Measurements from ENCODE around the gene PDE4D. TPM values are rescaled to one million over a fixed set of nuclear protein-coding genes. Genes with fewer than 3 reads are reported as not detected.
A peak's percentile ranks its signal among the peaks of the same experiment; 100 is the strongest.

PDE4D gene
- total RNA-seq, 1 donor from 2014 or later, result 7.3 TPM

GRCh38 chr5:59193616-59194319 is 699.8 kb downstream of the PDE4D start:
- ATAC-seq, result peak; percentile 99

- no peak for ATAC-seq
These were observed 702.8 kb downstream of the PDE4D start for GRCh38 chr5:59190746-59191145.

DNA sequence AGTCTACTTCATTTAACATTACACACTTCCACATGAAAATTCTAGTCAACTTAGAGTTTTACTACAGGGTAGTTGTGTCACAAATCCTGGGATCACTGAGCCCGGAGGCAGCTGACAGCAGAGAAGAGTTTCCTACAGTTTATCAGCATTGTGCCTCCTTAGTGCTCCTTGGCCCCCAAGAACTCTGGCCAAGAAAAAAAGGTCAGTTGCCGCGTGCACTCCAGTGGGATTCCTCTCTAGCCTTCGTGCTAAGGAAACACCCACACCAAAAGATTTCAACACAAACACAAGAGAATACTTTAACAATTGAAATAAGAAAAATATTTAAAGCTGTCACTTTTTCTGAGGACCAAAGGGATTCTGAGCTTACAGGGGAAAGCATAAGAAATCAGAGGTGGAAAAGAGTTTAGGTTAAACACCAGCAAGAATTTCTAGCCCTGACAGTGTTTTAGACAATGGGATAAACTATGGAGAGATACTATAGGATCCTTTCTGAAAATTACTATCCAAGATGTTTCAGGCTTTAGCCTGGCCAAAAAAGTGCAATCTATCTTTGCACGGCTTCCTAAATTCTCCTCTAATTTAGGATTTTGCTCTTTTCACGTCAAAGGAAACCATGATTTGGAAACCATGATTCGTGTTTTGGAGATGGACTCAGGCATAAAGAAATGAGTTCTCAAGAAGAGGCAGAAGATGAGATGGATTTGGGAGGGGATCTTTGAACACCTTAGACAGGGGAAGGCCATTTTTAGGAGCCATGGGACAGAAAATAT is 703.9 kb downstream of the PDE4D start:
- no peak for ATAC-seq

DNA sequence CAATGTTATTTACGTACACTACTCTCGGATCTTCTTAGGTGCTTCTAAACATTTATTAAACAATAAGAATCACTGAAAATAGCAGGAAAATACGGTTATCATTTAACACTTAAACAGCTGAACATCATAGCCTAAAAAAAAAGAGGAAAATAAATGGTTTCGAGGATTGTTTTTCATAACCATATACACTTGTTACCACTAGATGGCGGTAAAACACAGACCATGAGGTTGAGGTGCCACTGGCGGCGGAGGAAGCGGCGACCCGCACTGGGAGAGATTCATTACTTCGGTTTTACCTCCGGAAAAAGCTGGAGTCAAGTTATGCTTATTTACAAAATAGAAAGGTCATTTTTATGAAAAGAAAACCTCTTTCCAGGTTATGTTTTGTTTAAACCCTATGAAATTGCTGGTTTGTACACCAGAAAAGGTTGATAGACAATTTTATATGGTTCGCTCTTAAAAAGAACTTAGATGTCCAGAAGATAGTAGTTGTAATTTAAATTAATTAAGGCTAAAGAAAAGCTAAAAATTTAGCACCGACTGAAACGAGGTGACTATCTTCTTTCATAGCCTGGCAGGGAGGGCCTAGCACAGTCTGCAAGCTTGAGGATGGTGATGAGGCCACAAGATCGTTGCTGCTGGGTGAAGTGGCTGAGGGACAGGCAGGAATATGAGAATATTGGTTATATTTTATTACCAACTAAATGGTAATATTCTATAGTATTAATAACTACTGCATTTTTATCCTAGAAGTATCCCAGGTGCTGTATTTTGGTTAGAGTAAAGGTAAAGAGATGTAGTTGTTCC is 704.9 kb downstream of the PDE4D start:
- peak; percentile 77 for ATAC-seq

GRCh38 chr5:59187857-59188256 is 705.7 kb downstream of the PDE4D start:
- ATAC-seq, result no peak

GRCh38 chr5:59186623-59187022 is 706.9 kb downstream of the PDE4D start:
- ATAC-seq, result no peak

DNA sequence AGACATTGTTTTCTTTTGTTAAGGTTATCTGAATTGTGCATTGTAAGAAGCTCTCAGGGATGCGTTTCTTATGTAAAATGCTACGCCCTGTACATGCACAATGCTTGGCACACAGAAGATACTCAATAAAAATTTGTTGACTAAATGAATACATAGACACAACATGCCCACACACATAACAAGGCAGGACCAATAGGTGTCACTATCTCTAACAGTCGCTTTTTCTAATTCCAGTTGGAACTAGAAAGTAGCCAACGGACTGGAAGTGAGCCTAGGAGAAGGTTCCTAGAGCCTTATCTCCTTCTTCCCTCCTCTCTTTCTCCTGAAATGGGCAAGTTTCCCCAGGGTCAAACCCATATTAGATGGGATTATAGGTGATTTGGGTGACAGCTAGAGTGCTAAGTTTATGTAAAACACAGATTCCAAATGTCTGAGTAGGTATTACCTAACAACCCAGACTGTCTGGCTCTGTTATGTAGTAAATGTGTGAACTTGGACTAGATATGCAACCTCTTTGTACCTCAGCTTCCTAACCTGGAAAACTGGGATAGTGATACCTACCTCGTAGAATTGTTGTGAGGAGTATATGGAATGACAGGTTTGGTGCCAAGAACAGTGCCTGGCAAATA is 707.7 kb downstream of the PDE4D start:
- ATAC-seq, result no peak

GRCh38 chr5:59184769-59185168 is 708.8 kb downstream of the PDE4D start:
- no peak for ATAC-seq

DNA sequence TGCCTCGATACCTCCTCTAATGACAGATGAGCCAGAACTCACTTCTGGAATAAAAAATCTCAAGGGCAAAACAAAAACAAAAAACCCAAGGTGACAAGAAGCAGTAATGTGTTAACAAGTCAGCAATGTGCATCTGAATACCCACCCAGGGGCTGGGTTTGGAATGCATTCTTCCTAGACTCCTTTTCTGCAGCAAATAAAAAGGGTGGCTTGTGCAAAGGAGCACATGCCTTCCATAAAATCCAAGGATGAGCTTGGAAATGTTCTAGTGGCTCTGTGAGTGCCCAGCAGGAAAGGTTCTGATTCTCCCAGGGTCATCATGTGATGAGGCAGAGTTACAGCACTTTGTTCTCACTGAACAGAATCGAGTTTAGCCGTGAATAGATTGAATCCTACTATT is 710.8 kb downstream of the PDE4D start:
- ATAC-seq, result no peak

GRCh38 chr5:59180515-59180914 is 713.0 kb downstream of the PDE4D start:
- ATAC-seq, result no peak

GRCh38 chr5:59179704-59180103 is 713.8 kb downstream of the PDE4D start:
- no peak for ATAC-seq

- no peak for ATAC-seq
These were observed 715.0 kb downstream of the PDE4D start for GRCh38 chr5:59178482-59178881.

GRCh38 chr5:59178071-59178470 is 715.5 kb downstream of the PDE4D start:
- no peak for ATAC-seq

- no peak for ATAC-seq
These were observed 715.9 kb downstream of the PDE4D start for GRCh38 chr5:59177644-59178043.

- peak; percentile 58 for ATAC-seq
These were observed 719.2 kb downstream of the PDE4D start for GRCh38 chr5:59174248-59174844.

DNA sequence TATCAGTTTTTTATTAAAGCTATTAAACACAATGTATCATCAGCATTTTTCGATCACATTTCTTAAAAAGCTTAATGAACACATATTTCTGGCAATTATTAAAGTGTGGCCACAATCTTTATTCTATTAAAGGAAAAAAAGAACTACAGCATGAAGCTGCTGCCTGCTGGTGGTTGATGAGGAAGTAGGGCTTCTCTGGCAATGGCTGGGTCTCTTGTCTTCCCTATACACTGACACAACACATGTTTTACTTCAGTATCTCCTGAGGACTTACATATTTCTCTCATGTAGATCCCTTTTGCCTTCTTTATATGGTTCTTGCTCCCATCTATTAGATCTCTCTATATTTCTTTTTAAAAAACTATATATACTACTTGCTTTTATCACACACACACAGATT is 719.9 kb downstream of the PDE4D start:
- ATAC-seq, result no peak

DNA sequence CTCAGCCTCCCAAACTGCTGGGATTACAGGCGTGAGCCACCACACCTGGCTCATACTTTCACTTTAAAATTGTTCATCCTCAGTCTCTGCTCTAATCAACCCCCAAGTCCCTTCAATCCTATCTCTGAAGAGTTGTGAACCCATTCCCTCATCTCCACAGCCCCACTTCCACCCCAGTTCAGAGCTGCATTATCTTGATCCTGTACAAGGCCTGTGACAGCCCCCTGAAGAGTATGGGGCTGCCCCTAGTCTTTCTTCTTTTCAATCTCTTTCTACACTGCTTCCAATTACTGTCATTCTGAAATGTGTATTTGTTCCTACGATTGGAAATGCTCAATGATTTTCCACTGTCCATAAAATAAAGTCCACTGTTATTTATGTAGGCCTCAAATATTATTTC is 722.4 kb downstream of the PDE4D start:
- ATAC-seq, result no peak

DNA sequence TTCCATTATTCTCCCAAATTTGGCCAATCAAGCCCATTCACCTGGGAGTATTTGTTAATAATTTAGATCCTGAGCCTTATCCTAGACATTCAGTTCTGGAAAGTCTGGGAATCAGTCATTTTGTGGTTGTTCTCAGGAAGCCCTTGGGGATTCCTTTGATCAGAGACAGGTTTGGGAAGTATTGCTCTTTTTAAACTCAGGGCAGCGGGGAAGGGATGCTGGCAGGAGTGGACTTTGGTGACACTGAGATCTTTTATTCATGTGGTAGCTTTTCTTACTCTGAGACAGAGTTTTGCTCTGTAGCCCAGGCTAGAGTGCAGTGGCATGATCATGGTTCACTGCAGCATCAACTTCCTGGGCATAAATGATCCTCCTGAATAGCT is 723.8 kb downstream of the PDE4D start:
- no peak for ATAC-seq

DNA sequence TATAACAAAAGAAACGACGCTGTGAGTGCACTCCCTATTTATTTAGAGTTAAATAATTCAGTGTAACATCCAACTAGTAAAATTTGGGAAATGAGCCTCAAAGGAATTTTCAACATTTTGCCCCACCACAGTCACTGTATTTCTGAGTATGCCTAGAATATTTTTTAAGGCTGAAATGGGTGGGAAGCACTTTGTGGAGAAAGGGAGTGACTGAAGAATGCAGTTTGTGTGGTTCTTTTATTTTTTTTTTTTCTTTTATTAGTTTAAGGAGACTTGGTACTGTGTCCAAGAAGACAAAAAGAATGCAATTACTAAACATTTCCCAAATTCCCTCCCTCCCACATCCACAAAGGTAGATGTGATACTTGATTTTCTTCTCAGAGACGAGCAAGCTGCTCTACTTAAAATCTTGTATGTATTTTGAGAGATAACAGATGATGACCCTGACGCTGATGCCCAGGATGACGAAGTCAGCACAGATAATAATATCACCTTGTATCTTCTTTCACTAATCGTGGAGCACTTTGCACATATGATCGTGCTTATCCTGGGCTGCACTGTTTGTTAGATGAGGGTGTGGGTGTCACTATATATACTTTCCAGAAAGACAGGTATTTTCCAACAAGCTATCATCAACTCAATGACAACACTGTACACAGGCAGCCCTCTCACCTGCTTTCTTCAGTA is 724.3 kb downstream of the PDE4D start:
- ATAC-seq, result no peak

DNA sequence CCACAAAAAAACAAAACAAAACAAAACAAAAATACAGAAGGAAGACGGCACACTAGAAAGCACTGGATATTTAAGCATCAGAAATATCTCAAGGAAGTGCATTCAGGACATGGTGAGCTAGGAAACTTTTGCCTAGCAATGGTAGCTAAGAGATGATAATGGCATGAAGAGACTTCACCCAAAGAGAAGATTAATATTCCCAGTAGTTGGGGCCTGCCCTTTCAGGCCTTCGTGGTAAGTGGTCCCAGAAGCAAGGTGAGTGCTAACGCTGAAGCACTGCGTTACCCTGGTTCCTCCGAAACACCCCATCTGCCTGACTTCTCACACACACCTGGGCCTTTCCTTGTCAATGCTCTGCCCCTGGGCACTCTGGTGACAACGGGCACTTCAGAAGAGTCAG is 725.5 kb downstream of the PDE4D start:
- no peak for ATAC-seq

DNA sequence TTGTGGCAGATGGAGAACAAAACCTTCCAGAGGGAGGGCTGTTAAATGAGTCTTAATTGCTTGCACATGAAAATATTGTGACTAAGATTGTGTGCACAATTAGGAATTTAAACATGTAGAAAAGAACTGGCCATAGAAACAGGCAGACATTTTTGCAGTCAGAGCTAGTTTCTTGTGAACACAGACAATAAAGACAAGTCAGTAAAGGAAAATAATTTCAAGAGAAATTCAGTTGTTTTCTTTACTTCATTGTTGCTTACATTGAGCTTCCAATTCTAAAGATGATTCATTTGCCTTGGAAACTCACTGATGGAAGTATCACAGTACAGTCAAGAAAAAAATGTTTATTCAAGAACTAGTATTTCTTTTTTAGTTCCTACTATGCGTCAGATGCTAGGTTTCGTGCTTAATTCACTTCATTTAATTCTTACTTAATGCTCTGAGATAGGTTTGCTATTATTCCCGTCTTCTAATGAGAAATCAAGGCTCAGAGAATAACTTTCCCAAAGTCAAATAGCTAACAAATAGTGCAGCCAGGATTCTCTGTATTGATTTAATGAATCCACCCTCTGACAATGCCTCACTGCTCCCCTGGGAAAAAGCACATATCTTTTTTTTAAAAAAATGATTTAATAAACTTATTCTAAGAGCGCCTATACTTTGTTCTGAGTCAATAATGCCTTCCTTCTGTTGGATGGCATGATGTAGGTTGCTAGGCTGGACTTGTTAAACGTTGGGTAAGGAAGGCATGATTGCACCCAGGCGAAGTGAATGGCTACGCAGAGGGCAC is 729.3 kb downstream of the PDE4D start:
- peak; percentile 59 for ATAC-seq
